ENCODE results near the gene TIPRL. TPM values are rescaled to one million over a fixed set of nuclear protein-coding genes. Genes with fewer than 3 reads are reported as not detected.

Gene TIPRL
- total and polyA plus RNA-seq, 2 of the 8 experiments (the other 6 are each of a cell fraction or from before 2014, with no cell fraction given) = 8.1 to 27.4 TPM

- TF ChIP-seq GABPA (IDR thresholded peaks at IDR 0.05; ENCODE audit: borderline replicate concordance, insufficient read depth, low read length) (no peak), RFX5 (IDR thresholded peaks at IDR 0.05; ENCODE audit: borderline replicate concordance, low read depth, low read length) (no peak), USF2 (IDR thresholded peaks at IDR 0.05; ENCODE audit: low read length) (no peak)
Measured at GRCh38 chr1:168167806-168168205, 11.0 kb upstream of the TIPRL start (continued).
